H1 (cell line): ENCODE data around the gene PRC1. TPM values are rescaled to one million over a fixed set of nuclear protein-coding genes. Genes with fewer than 3 reads are reported as not detected.

Experiments
- EGR1 ChIP-seq: IDR thresholded peaks from 2 replicates; pipeline ENCODE4 v1.6.1; 2011; ENCODE audit warnings: low read depth, low read length, borderline replicate concordance
- EP300 ChIP-seq, 2 experiments: IDR thresholded peaks; 1 replicate in 1 of 2; 2 replicates in 1 of 2; pipeline ENCODE4 v1.6.1; 2011 to 2012; ENCODE audit warnings: low read depth in 2 of 2, low read length in 2 of 2, mild to moderate bottlenecking in 2 of 2, borderline replicate concordance in 1 of 2, inconsistent platforms in 1 of 2, moderate library complexity in 1 of 2
- GABPA ChIP-seq: IDR thresholded peaks from 2 replicates; pipeline ENCODE4 v1.6.1; 2011; ENCODE audit warnings: mild to moderate bottlenecking, low read length, moderate library complexity, borderline replicate concordance; ENCODE audit not compliant: insufficient read depth
- MAFK ChIP-seq: IDR thresholded peaks from 2 replicates; pipeline ENCODE4 v1.6.1; 2012; ENCODE audit warnings: low read depth, mild to moderate bottlenecking, improper control_type of control experiment, low read length
- SP2 ChIP-seq: IDR thresholded peaks from 2 replicates; pipeline ENCODE4 v1.6.1; 2012; ENCODE audit warnings: mild to moderate bottlenecking, low read length, inconsistent platforms
- polyA plus RNA-seq, 7 experiments: library from polyadenylated mRNA; depleted of rRNA in 3 of 7; stranded (reverse) in 5 of 7; unstranded in 2 of 7; fragments of >200 nt in 5 of 7; fragments of 200-250 nt in 2 of 7; gene quantifications; 1 replicate in 5 of 7; 2 replicates in 1 of 7; 4 replicates in 1 of 7; pipeline versions ENCODE4 v1.2.1 to v1.2.3, GENCODE V29; 2011 to 2013; ENCODE audit warnings: missing spikeins in 2 of 7, mixed read lengths in 2 of 7
- total RNA-seq: library from RNA; stranded (reverse); fragmentation: NEBNext Ultra II Directional; extraction: Animal tissue kit (Norgen Biotek cat#: 25700); gene quantifications from 2 replicates; pipeline ENCODE4 v1.2.1, GENCODE V29; 2021

Gene PRC1
- total and polyA plus RNA-seq, 2 of the 8 experiments (the other 6 are each of a cell fraction or from before 2014, with no cell fraction given) = 90.7 to 181 TPM

DNA sequence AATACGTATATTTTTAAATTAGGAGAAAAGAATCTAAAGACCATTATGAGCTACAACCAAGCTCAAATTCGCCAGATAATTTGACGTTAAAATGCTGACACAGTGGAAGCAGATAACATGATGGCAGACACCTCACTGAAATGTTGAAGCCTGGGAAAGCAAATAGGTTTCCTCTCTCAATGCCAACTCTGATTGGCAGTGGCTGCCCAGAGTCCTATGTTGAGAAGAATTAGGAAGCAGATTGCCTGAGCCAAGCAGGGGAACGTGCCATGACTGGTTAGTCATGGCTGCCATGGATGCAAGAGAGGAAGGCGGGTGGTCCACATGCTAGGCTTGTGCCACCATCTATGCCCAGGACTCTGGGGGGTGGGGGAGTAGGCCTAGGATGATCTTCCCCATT, 56.1 kb downstream of the PRC1 start (continued):
- TF ChIP-seq GABPA (no peak), SP2 (no peak), EP300 (IDR thresholded peaks at IDR 0.05; ENCODE audit: borderline replicate concordance in 1 of 2, low read depth in 2 of 2, low read length in 2 of 2) (no peak), MAFK (no peak), EGR1 (no peak)
